VCaP (cell line): ENCODE data around the gene KATNB1.

ENCODE experiments used
- H3K27ac ChIP-seq: fragments of 450-650 bp; 2 replicates; pipeline ENCODE4 v1.5.1; 2017
- TF ChIP-seq, protein P1 (sequence below): fragments of 450-650 bp; conservative IDR thresholded peaks from 2 replicates; pipeline ENCODE4 v1.5.1; 2017; ENCODE audit warnings: mild to moderate bottlenecking, moderate library complexity

Gene KATNB1

GRCh38 chr16:57690782-57691471 is 44.6 kb upstream of the KATNB1 start:
- TF ChIP-seq, protein P1, sequence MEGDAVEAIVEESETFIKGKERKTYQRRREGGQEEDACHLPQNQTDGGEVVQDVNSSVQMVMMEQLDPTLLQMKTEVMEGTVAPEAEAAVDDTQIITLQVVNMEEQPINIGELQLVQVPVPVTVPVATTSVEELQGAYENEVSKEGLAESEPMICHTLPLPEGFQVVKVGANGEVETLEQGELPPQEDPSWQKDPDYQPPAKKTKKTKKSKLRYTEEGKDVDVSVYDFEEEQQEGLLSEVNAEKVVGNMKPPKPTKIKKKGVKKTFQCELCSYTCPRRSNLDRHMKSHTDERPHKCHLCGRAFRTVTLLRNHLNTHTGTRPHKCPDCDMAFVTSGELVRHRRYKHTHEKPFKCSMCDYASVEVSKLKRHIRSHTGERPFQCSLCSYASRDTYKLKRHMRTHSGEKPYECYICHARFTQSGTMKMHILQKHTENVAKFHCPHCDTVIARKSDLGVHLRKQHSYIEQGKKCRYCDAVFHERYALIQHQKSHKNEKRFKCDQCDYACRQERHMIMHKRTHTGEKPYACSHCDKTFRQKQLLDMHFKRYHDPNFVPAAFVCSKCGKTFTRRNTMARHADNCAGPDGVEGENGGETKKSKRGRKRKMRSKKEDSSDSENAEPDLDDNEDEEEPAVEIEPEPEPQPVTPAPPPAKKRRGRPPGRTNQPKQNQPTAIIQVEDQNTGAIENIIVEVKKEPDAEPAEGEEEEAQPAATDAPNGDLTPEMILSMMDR: no peak
- no peak overlapping the region for H3K27ac ChIP-seq

DNA sequence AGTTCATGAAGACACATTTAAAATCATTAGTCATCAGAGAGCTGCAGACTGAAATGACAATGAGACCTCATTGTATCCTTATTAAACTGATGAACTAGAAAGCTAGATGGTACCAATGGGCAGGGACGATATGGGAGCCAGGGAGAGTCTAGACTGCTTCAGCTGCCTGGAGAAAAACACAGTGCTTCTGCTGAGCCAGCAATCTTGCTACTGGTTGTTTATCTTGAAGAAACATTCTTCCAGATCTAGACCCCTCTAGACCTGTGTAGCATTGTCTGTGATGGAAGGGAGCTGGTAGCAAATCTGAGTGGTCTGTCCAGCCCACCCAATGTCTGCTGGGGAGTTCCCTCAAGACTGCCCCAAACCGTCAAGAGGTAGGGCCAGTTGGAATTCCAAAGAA is 42.9 kb upstream of the KATNB1 start:
- no peak overlapping the region for H3K27ac ChIP-seq
- TF ChIP-seq, protein P1: no peak

DNA sequence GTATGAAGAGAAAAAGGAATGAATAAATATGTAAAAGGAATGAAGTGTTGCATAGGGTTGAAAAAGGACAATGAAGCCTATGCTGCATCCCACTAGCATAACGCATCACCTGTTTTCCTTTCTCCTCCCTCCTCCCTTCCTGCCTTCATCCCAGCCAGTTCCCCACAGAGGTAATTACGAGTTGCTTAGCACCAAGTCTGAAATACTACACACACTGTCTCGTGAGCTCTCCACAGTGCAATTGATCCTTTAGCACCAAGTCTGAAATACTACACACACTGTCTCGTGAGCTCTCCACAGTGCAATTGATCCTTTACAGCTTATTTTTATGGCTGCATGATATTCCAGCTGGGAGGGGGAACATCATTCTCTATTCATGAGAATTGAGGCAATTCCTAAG is 42.0 kb upstream of the KATNB1 start:
- H3K27ac ChIP-seq: no peak overlapping the region
- TF ChIP-seq, protein P1: no peak

DNA sequence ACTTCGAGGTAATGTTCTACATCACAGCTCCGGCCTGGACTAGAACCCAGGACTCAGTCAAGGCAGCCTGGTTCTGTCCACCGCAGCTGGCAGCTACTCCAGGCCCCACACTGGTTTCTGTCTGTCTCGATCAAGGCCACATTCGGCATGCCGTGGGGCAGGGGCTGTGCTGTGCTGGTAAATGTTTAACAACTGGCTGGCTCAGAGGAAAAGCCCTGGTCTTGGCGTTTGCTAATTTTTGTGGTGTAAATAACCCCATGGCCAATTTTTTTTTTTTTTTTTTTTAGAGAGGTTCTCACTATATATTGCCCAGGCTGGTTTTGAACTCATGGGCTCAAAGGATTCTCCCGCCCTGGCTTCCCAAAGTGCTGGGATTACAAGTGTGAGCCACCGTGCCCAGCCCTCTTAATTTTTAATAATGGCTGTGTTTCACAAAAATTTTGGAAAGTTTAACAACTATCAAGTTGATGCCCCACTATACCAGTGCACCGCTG is 41.3 kb upstream of the KATNB1 start:
- no peak overlapping the region for H3K27ac ChIP-seq
- TF ChIP-seq, protein P1: no peak

DNA sequence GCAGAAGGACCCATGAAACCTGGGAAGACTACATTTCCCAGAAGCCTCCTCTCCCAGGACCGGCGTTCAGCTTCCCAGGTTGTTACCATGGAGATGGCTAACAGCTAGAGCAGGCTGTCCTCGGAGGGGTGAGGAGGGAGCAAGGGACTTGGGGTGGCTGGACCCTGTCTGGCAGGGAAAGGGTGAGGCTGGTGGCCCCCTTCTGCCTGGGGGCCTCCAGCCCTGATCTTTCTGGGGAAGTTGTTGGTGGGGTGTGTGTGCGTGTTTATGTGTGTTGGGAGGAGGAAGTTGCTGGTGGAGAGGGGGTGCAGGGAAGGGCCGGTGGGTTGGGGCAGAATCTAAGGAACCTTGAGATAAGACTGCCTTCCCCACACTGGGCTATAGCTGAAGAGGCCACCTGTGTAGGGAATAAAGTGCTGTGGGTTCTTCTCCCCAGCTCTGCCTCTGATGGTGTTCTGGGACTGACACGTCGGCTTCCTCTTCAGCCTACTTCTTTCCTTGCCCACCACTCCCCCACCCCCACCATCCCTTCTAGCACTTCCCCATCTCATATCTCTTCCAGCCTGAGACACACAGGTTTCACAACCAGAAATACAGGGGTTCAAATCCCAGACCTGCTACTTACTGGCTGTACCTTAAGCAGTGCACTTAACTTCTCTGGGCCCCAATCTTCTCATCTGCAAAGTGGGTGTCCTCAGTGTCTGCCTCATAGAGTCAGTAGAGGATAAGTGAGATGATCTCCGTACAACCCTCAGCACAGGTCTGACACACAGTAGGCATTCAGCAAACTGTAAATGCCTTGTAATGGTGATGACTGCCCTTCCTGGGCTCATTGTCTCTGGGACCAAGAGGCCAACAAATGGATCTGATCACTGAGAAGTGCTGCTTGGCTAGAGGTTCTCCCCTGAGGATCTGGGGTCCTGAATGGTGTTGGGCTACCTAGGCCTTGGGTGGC is 40.6 kb upstream of the KATNB1 start, which contains the start of gene DRC7:
Gene DRC7, plus strand, starts transcription at position 82 of the 955 bp plus-strand sequence. CDS start 3,144 bp downstream, outside the sequence.
- no peak within 1 kb of the TSS for H3K27ac ChIP-seq
- TF ChIP-seq, protein P1: no peak

DNA sequence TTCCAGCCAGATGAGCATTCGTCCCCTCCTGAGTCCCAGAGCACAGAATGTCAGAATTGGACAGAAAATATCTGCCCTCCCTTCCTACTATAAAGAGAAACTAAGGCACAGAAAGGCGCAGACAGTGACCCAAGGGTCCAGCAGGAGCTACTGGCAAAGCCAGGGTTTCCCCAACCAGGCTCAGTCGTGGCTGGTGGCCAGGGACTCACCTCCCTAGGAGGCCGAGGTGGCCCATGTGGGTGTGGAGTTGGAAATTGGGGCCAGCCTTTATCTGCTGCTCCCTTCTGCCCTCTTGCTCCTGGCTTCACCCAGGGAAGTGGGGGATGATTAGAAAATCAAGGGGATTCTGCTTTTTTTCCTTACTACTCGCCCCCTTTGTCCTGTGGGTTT is 39.9 kb upstream of the KATNB1 start:
- H3K27ac ChIP-seq: no peak overlapping the region
- TF ChIP-seq, protein P1: no peak

DNA sequence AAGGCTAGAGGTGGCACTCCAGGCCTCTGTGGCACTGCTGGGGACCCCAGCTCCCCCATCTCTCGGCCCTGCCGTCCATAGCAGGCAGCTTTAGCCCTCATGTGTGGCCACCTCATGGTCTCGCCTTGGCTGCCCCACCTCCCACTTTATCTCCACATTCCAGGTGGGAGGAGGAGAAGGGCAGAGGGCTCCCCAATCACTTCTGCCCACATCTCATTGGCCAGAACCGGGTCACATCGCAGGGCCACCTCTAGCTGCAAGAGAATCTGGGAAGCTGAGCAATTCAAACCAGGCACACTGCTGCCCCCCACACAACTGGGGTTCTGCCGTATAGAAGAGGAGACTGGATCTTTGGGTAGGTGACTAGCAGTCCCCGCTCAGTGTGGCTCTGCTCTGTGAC is 39.3 kb upstream of the KATNB1 start:
- no peak overlapping the region for H3K27ac ChIP-seq
- TF ChIP-seq, protein P1: no peak
